GM21381 (cell line): Measurements from ENCODE around the gene KCNQ1.

Source experiments
- ATAC-seq: cut with Tn5 transposase; IDR thresholded peaks from one replicate; pipeline ENCODE4 v1.9.1; 2021; ENCODE audit warnings: mild to moderate bottlenecking, moderate library complexity; ENCODE audit not compliant: unreplicated experiment

The KCNQ1 gene

GRCh38 chr11:2459016-2459725, 14.4 kb downstream of the KCNQ1 start:
- no peak for ATAC-seq

- no peak for ATAC-seq
Measured at GRCh38 chr11:2459796-2460531, 15.2 kb downstream of the KCNQ1 start.

- no peak for ATAC-seq
Measured at GRCh38 chr11:2460540-2461252, 15.9 kb downstream of the KCNQ1 start.

GRCh38 chr11:2461253-2461955, 16.6 kb downstream of the KCNQ1 start:
- ATAC-seq = no peak

GRCh38 chr11:2461956-2462542, 17.2 kb downstream of the KCNQ1 start:
- ATAC-seq = no peak

- ATAC-seq = no peak
Measured at GRCh38 chr11:2462543-2462985, 17.8 kb downstream of the KCNQ1 start.

- no peak for ATAC-seq
Measured at GRCh38 chr11:2462986-2463765, 18.4 kb downstream of the KCNQ1 start.

- no peak for ATAC-seq
Measured at GRCh38 chr11:2463766-2464277, 19.0 kb downstream of the KCNQ1 start.

GRCh38 chr11:2464451-2465165, 19.8 kb downstream of the KCNQ1 start:
- no peak for ATAC-seq

GRCh38 chr11:2465202-2466068, 20.6 kb downstream of the KCNQ1 start:
- ATAC-seq = no peak

GRCh38 chr11:2466069-2466801, 21.4 kb downstream of the KCNQ1 start:
- ATAC-seq = no peak

- ATAC-seq = no peak
Measured at GRCh38 chr11:2466869-2467694, 22.3 kb downstream of the KCNQ1 start.

- ATAC-seq = no peak
Measured at GRCh38 chr11:2467695-2468055, 22.9 kb downstream of the KCNQ1 start.

- no peak for ATAC-seq
Measured at GRCh38 chr11:2468363-2469235, 23.8 kb downstream of the KCNQ1 start.

- no peak for ATAC-seq
Measured at GRCh38 chr11:2470495-2470894, 25.7 kb downstream of the KCNQ1 start.
